Suprapubic skin (tissue), 4 donors: Measurements from ENCODE around the gene OR2J1. TPM values are rescaled to one million over a fixed set of nuclear protein-coding genes. Genes with fewer than 3 reads are reported as not detected.

Experiments used
- DNase-seq, 2 donors: peaks; one replicate each; pipeline ENCODE4 v3.0.0-alpha.2; 2019; ENCODE audit warnings: low spot score in 2 of 2
- H3K27ac ChIP-seq: fragments of 200-600 bp; sonication (generic); one replicate; pipeline ENCODE4 v1.5.1; 2019
- H3K27me3 ChIP-seq: fragments of 200-600 bp; sonication (generic); one replicate; pipeline ENCODE4 v1.5.1; 2019
- H3K36me3 ChIP-seq: fragments of 200-600 bp; sonication (generic); one replicate; pipeline ENCODE4 v1.5.1; 2019
- H3K4me1 ChIP-seq: fragments of 200-600 bp; sonication (generic); one replicate; pipeline ENCODE4 v1.5.1; 2019
- H3K4me3 ChIP-seq: fragments of 200-600 bp; sonication (generic); one replicate; pipeline ENCODE4 v1.5.1; 2019; ENCODE audit warnings: mild to moderate bottlenecking
- H3K9me3 ChIP-seq: fragments of 200-600 bp; sonication (generic); one replicate; pipeline ENCODE4 v1.5.1; 2019
- CTCF ChIP-seq, 2 donors: fragments of 200-600 bp in 1 of 2; fragments of 450-650 bp in 1 of 2; sonication (generic) in 1 of 2; IDR thresholded peaks; one replicate each; pipeline ENCODE4 v1.5.1; 2016 to 2019; ENCODE audit warnings: antibody characterized with exemption in 2 of 2, mild to moderate bottlenecking in 1 of 2, moderate library complexity in 1 of 2
- EP300 ChIP-seq: sonication (generic); formaldehyde crosslinking; IDR thresholded peaks from one replicate; pipeline ENCODE4 v1.6.1; 2017; ENCODE audit warnings: antibody characterized with exemption
- POLR2A ChIP-seq, 2 donors: fragments of 450-650 bp; IDR thresholded peaks; one replicate each; pipeline ENCODE4 v1.6.1; 2017; ENCODE audit warnings: antibody characterized with exemption in 2 of 2, mild to moderate bottlenecking in 2 of 2, moderate library complexity in 2 of 2
- POLR2AphosphoS5 ChIP-seq, 3 donors: sonication (generic); formaldehyde crosslinking; IDR thresholded peaks; one replicate each; pipeline ENCODE4 v1.6.1; 2017; ENCODE audit warnings: antibody characterized with exemption in 3 of 3
- WGBS: methylation state at CpG from one replicate; pipeline ENCODE4 v1.1.5; 2018; 5-methylcytosine and 5-hydroxymethylcytosine counted together
- total RNA-seq, 4 donors: library from RNA; depleted of rRNA; stranded (reverse); fragments of >200 nt; gene quantifications; one replicate each; pipeline ENCODE4 v1.1.0, GENCODE V29; 2016

OR2J1 gene
- total RNA-seq: not detected

GRCh38 chr6:29099190-29099589 is at the start of gene OR2J1:
OR2J1 (plus strand) TSS chr6:29099490; CDS start chr6:29100943, 1,453 bp downstream.
- no peak within 1 kb of the TSS for H3K4me3 ChIP-seq
- no peaks in the 10 kb centered on the region for H3K27me3 ChIP-seq
- H3K36me3 ChIP-seq: no peaks in the 10 kb centered on the region
- H3K27ac ChIP-seq: no peak within 1 kb of the TSS
- H3K4me1 ChIP-seq: no peaks in the 10 kb centered on the region
- no peaks in the 10 kb centered on the region for H3K9me3 ChIP-seq
- TF ChIP-seq POLR2A (IDR thresholded peaks at IDR 0.05) (no peak), CTCF (IDR thresholded peaks at IDR 0.05) (no peak), EP300 (no peak), POLR2AphosphoS5 (IDR thresholded peaks at IDR 0.05) (no peak)
- DNase-seq: no peak
- WGBS: 80% methylated on average over 3 of the region's 3 CpGs

GRCh38 chr6:29051680-29052079 is 47.6 kb upstream of the OR2J1 start:
- Histone ChIP-seq H3K36me3 (no peaks in the 10 kb centered on the region), H3K27ac (no peak overlapping the region), H3K4me3 (no peak overlapping the region), H3K27me3 (no peaks in the 10 kb centered on the region), H3K4me1 (no peaks in the 10 kb centered on the region), H3K9me3 (peaks cover 5% of the 10 kb centered on the region)
- DNase-seq: no peak
- 82% methylated on average over 3 of the region's 3 CpGs for whole genome bisulfite sequencing
- TF ChIP-seq EP300: no peak
- no peak for TF ChIP-seq POLR2AphosphoS5 (IDR thresholded peaks at IDR 0.05)
- no peak for TF ChIP-seq CTCF (IDR thresholded peaks at IDR 0.05)
- TF ChIP-seq POLR2A (IDR thresholded peaks at IDR 0.05): no peak

GRCh38 chr6:29071831-29072723 is 27.2 kb upstream of the OR2J1 start:
- 42% methylated on average over 9 of the region's 9 CpGs for WGBS
- Histone ChIP-seq H3K36me3 (no peaks in the 10 kb centered on the region), H3K4me1 (no peaks in the 10 kb centered on the region), H3K9me3 (no peaks in the 10 kb centered on the region), H3K4me3 (no peak overlapping the region), H3K27me3 (no peaks in the 10 kb centered on the region), H3K27ac (no peak overlapping the region)
- TF ChIP-seq POLR2AphosphoS5 (IDR thresholded peaks at IDR 0.05): no peak
- no peak for TF ChIP-seq EP300
- TF ChIP-seq POLR2A (IDR thresholded peaks at IDR 0.05): no peak
- TF ChIP-seq CTCF (IDR thresholded peaks at IDR 0.05): peak in 1 of 2 donors; percentile 27
- no peak for DNase-seq

GRCh38 chr6:29079203-29079602 is 20.1 kb upstream of the OR2J1 start:
- H3K4me1 ChIP-seq: no peaks in the 10 kb centered on the region
- TF ChIP-seq POLR2A (IDR thresholded peaks at IDR 0.05) (no peak), CTCF (IDR thresholded peaks at IDR 0.05) (no peak), EP300 (no peak), POLR2AphosphoS5 (IDR thresholded peaks at IDR 0.05) (no peak)
- DNase-seq: no peak
- no peak overlapping the region for H3K27ac ChIP-seq
- WGBS: 83% methylated on average over 1 of the region's 1 CpG
- no peaks in the 10 kb centered on the region for H3K27me3 ChIP-seq
- H3K9me3 ChIP-seq: peaks cover 4% of the 10 kb centered on the region
- H3K4me3 ChIP-seq: no peak overlapping the region
- H3K36me3 ChIP-seq: no peaks in the 10 kb centered on the region

GRCh38 chr6:29081312-29081711 is 18.0 kb upstream of the OR2J1 start:
- H3K4me3 ChIP-seq: no peak overlapping the region
- no peaks in the 10 kb centered on the region for H3K36me3 ChIP-seq
- H3K27ac ChIP-seq: no peak overlapping the region
- DNase-seq: no peak
- H3K9me3 ChIP-seq: peaks cover 4% of the 10 kb centered on the region
- H3K4me1 ChIP-seq: no peaks in the 10 kb centered on the region
- no peaks in the 10 kb centered on the region for H3K27me3 ChIP-seq
- TF ChIP-seq POLR2A (IDR thresholded peaks at IDR 0.05) (no peak), EP300 (no peak), POLR2AphosphoS5 (IDR thresholded peaks at IDR 0.05) (no peak), CTCF (IDR thresholded peaks at IDR 0.05) (no peak)
